ENCODE results near the gene ERC1.
A peak's percentile ranks its signal among the peaks of the same experiment; 100 is the strongest.

ERC1 gene

DNA sequence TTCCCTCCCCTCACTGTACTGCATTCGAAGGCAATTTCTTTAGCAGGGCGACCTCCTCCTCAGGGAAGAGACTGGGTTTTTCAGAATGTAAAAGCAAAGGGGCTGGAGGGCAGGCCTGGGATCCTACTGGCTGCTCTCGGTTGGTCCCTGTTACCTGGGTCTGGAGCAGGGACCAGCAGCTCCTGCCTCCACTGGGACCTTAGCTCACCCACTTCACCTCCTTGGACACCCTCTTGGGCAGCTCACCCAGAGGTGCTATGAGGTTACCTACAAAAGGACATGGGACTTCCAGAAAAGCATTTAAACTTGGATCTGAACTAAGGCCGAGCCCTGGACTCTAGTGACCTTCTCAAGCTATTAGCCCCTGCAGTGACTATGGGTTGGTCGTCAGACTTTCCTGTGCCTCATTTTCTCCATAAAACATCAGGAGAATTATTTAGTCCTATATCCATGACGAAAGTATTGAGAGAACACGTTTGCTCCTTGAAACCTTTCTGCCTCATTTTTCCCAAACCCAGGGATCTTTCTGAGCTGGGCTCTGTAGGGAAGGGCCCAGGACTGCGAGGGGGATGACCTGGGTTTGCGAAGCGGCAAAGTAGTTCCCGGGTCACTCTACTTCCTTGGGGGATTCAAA lies 538.3 kb downstream of the ERC1 start:
- Histone ChIP-seq H3K36me3 (no peaks in the 10 kb centered on the region), H3K9me3 (no peaks in the 10 kb centered on the region), H3K4me3 (ENCODE audit: low read depth in 1 of 2, low read length in 1 of 2) (peak overlapping the region in 1 of 2 experiments; percentile 21), H3K4me1 (ENCODE audit: control insufficient read depth in 1 of 2, insufficient read depth in 1 of 2, low read depth in 1 of 2, low read length in 1 of 2) (peaks cover 13 to 26% of the 10 kb centered on the region in 2 experiments), H3K27ac (no peak overlapping the region), H3K27me3 (peaks cover 98% of the 10 kb centered on the region)
- TF ChIP-seq CTCF (IDR thresholded peaks at IDR 0.05): no peak

DNA sequence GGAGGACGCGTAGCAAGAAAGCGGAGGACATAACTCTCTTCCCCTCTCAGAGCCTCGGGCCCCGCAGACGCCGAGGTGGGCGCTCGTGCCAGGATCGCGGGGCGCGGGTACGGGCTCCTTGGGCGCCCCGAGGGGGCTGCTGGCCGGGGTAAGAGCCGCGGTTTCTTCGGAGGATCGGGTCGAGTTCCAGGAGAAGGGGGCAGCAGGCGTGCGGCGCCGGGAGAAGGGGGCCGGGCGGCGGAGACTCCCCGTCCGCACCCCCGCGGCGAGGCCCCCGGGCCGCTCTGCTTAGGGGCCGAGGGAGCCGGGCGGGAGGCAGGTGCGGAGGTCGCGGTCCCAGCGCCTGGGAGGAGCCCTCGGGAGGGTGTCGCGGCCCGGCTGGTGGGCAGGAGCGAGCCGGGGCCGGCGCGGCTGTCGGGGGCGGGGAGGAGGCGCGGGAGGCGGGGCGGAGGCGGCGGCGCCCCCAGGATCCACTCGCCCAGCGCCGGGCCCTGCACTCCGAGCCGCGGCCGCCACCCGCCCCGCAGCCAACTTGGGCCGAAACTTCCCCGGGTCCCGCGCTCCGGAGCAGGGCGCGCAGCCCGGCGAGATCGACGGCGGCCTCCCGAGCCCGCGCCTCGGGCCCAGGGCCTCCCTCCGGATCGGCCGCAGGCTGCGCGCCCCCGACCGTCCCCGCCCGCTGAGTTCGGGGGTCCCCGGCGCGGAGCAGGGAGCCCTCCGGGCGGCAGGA lies 539.0 kb downstream of the ERC1 start:
- TF ChIP-seq CTCF (IDR thresholded peaks at IDR 0.05): no peak
- H3K27me3 ChIP-seq: peaks cover 98% of the 10 kb centered on the region
- H3K9me3 ChIP-seq: no peaks in the 10 kb centered on the region
- peak overlapping the region; percentile 5 to 21 for H3K4me3 ChIP-seq (ENCODE audit: low read depth in 1 of 2, low read length in 1 of 2)
- peaks cover 13 to 26% of the 10 kb centered on the region in 2 experiments for H3K4me1 ChIP-seq (ENCODE audit: control insufficient read depth in 1 of 2, insufficient read depth in 1 of 2, low read depth in 1 of 2, low read length in 1 of 2)
- H3K27ac ChIP-seq: no peak overlapping the region
- no peaks in the 10 kb centered on the region for H3K36me3 ChIP-seq

DNA sequence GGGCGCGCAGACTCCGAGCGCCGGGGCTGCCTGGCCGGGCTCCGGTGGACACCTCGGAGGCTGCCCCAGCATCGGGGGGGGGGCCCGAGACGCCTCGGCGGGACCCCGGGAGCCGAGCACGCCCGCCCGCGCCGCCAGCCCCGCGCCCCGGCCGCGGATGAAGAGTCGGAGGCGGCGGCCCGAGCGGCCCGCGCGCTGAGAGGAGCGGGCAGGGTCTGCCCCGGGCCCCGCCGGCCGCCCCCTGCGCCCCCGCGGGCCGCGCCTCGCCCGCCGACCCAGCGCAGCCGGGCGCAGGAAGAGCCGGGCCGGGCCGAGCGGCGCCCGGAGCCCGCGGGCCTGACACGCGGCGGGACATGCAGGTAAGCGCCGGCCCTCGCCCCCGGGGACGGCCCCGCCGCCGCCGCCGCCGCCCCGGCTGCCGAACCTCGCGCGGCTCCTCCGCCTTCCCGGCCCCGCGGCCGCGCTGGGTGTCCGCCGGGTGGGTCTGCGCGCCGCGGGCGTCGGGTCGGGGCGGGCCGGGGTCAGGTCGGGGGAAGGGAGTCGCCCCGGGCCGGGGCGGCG lies 539.6 kb downstream of the ERC1 start:
- H3K27ac ChIP-seq: no peak overlapping the region
- peaks cover 98% of the 10 kb centered on the region for H3K27me3 ChIP-seq
- H3K9me3 ChIP-seq: no peaks in the 10 kb centered on the region
- H3K36me3 ChIP-seq: no peaks in the 10 kb centered on the region
- no peak for TF ChIP-seq CTCF (IDR thresholded peaks at IDR 0.05)
- peaks cover 13 to 26% of the 10 kb centered on the region in 2 experiments for H3K4me1 ChIP-seq (ENCODE audit: control insufficient read depth in 1 of 2, insufficient read depth in 1 of 2, low read depth in 1 of 2, low read length in 1 of 2)
- H3K4me3 ChIP-seq (ENCODE audit: low read depth in 1 of 2, low read length in 1 of 2): peak overlapping the region in 1 of 2 experiments; percentile 32

DNA sequence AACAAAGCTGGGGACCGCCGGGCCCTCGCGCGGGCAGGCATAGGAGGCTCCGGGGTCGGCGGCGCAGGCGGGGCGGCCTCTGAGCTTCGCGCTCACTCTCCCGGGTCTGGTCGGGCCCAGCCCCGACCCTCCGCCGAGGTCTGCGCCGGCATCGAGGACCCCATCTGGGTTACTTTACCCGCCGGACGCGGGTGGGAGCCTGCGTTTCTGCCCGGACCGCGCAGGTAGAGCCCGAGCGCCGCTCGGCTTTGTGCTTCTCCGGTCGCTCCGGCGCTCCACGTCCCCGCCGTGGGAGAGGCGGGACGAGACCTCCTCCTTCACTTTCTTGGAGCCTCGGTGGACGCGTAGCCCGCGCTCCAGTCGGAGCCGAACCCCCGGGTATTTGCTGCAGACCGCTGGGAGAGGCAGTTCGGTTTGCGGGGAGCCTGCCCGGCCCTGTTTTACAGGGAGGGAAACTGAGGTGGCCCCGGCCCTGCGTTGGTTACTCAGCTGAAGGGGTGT lies 540.2 kb downstream of the ERC1 start:
- H3K4me1 ChIP-seq (ENCODE audit: control insufficient read depth in 1 of 2, insufficient read depth in 1 of 2, low read depth in 1 of 2, low read length in 1 of 2): peaks cover 13 to 26% of the 10 kb centered on the region in 2 experiments
- H3K27ac ChIP-seq: no peak overlapping the region
- no peaks in the 10 kb centered on the region for H3K36me3 ChIP-seq
- peaks cover 98% of the 10 kb centered on the region for H3K27me3 ChIP-seq
- H3K9me3 ChIP-seq: no peaks in the 10 kb centered on the region
- no peak for TF ChIP-seq CTCF (IDR thresholded peaks at IDR 0.05)
- H3K4me3 ChIP-seq (ENCODE audit: low read depth in 1 of 2, low read length in 1 of 2): peak overlapping the region; percentile 3 to 32

- Histone ChIP-seq H3K9me3 (no peaks in the 10 kb centered on the region), H3K4me1 (ENCODE audit: control insufficient read depth in 1 of 2, insufficient read depth in 1 of 2, low read depth in 1 of 2, low read length in 1 of 2) (peaks cover 13 to 26% of the 10 kb centered on the region in 2 experiments), H3K27ac (no peak overlapping the region), H3K4me3 (ENCODE audit: low read depth in 1 of 2, low read length in 1 of 2) (no peak overlapping the region), H3K36me3 (no peaks in the 10 kb centered on the region), H3K27me3 (peaks cover 98% of the 10 kb centered on the region)
- TF ChIP-seq CTCF (IDR thresholded peaks at IDR 0.05): no peak
Measured at GRCh38 chr12:1531654-1532374, 540.8 kb downstream of the ERC1 start.
